WERI-Rb-1 (cell line): ENCODE results near the gene NCF2.

Source experiments
- DNase-seq: peaks from one replicate; pipeline ENCODE4 v3.0.0-alpha.2; 2020
- H3K27ac ChIP-seq: fragments of 250-450 bp; sonication (Bioruptor Pico); 2 replicates; pipeline ENCODE4 v1.5.1; 2020; ENCODE audit warnings: mild to moderate bottlenecking, moderate library complexity
- H3K27me3 ChIP-seq: fragments of 250-450 bp; sonication (Bioruptor Pico); 2 replicates; pipeline ENCODE4 v1.5.1; 2021; ENCODE audit warnings: mild to moderate bottlenecking, low read depth, moderate library complexity; ENCODE audit not compliant: insufficient read depth, severe bottlenecking
- H3K36me3 ChIP-seq: fragments of 250-450 bp; sonication (Bioruptor Pico); 2 replicates; pipeline ENCODE4 v1.5.1; 2020; ENCODE audit warnings: mild to moderate bottlenecking, moderate library complexity
- H3K4me3 ChIP-seq: 2 replicates; pipeline ENCODE4 v1.5.1; 2011; ENCODE audit warnings: low read depth, mild to moderate bottlenecking, control low read depth, low read length
- H3K9me3 ChIP-seq: fragments of 250-450 bp; sonication (Bioruptor Pico); 2 replicates; pipeline ENCODE4 v1.5.1; 2021; ENCODE audit warnings: mild to moderate bottlenecking, moderate library complexity; ENCODE audit not compliant: severe bottlenecking
- TF ChIP-seq, protein P1 (sequence below): IDR thresholded peaks from 2 replicates; pipeline ENCODE4 v1.5.1; 2011; ENCODE audit warnings: low read depth, mild to moderate bottlenecking, control low read depth, inconsistent platforms, low read length

The NCF2 gene

GRCh38 chr1:183517401-183517800 is 72.9 kb downstream of the NCF2 start:
- no peak for DNase-seq
- no peaks in the 10 kb centered on the region for H3K9me3 ChIP-seq
- no peak overlapping the region for H3K4me3 ChIP-seq
- H3K27ac ChIP-seq, result no peak overlapping the region
- H3K36me3 ChIP-seq, result peaks cover 22% of the 10 kb centered on the region
- H3K27me3 ChIP-seq, result no peaks in the 10 kb centered on the region
- TF ChIP-seq, protein P1, sequence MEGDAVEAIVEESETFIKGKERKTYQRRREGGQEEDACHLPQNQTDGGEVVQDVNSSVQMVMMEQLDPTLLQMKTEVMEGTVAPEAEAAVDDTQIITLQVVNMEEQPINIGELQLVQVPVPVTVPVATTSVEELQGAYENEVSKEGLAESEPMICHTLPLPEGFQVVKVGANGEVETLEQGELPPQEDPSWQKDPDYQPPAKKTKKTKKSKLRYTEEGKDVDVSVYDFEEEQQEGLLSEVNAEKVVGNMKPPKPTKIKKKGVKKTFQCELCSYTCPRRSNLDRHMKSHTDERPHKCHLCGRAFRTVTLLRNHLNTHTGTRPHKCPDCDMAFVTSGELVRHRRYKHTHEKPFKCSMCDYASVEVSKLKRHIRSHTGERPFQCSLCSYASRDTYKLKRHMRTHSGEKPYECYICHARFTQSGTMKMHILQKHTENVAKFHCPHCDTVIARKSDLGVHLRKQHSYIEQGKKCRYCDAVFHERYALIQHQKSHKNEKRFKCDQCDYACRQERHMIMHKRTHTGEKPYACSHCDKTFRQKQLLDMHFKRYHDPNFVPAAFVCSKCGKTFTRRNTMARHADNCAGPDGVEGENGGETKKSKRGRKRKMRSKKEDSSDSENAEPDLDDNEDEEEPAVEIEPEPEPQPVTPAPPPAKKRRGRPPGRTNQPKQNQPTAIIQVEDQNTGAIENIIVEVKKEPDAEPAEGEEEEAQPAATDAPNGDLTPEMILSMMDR, result no peak

GRCh38 chr1:183516725-183517124 is 73.5 kb downstream of the NCF2 start:
- DNase-seq, result no peak
- Histone ChIP-seq H3K27me3 (no peaks in the 10 kb centered on the region), H3K4me3 (no peak overlapping the region), H3K9me3 (no peaks in the 10 kb centered on the region), H3K27ac (no peak overlapping the region), H3K36me3 (peaks cover 22% of the 10 kb centered on the region)
- TF ChIP-seq, protein P1, result no peak

- DNase-seq, result peak; percentile 9
- Histone ChIP-seq H3K27ac (no peak overlapping the region), H3K36me3 (peaks cover 18% of the 10 kb centered on the region), H3K9me3 (no peaks in the 10 kb centered on the region), H3K4me3 (no peak overlapping the region), H3K27me3 (no peaks in the 10 kb centered on the region)
- TF ChIP-seq, protein P1, result no peak
Observed at GRCh38 chr1:183515002-183515689, 75.1 kb downstream of the NCF2 start.

DNA sequence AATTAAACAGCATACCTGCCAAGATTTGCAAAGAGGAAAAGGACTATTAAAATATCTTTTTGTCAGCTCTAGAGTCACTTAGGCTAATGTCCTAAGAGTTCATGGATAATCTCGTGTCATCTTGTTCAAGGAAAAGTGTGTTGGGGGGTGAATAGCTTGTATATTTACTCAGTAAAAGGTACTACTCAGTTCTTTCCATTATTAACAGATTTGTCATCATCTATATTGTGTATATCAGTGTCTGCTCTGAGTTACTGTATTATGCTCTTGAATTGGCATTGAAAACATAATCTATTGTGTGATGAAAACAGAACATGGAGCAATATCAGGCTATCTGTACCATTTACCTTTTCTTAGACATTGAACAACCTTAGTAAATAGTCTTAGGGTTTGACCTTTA is 76.0 kb downstream of the NCF2 start:
- no peaks in the 10 kb centered on the region for H3K27me3 ChIP-seq
- TF ChIP-seq, protein P1, result no peak
- H3K36me3 ChIP-seq, result peaks cover 16% of the 10 kb centered on the region
- no peaks in the 10 kb centered on the region for H3K9me3 ChIP-seq
- no peak for DNase-seq
- H3K27ac ChIP-seq, result no peak overlapping the region
- H3K4me3 ChIP-seq, result no peak overlapping the region

- TF ChIP-seq, protein P1, result no peak
- H3K27ac ChIP-seq, result no peak overlapping the region
- H3K4me3 ChIP-seq, result no peak overlapping the region
- H3K9me3 ChIP-seq, result no peaks in the 10 kb centered on the region
- no peak for DNase-seq
- no peaks in the 10 kb centered on the region for H3K27me3 ChIP-seq
- H3K36me3 ChIP-seq, result peaks cover under 1% of the 10 kb centered on the region
Observed at GRCh38 chr1:183512450-183512849, 77.8 kb downstream of the NCF2 start.

DNA sequence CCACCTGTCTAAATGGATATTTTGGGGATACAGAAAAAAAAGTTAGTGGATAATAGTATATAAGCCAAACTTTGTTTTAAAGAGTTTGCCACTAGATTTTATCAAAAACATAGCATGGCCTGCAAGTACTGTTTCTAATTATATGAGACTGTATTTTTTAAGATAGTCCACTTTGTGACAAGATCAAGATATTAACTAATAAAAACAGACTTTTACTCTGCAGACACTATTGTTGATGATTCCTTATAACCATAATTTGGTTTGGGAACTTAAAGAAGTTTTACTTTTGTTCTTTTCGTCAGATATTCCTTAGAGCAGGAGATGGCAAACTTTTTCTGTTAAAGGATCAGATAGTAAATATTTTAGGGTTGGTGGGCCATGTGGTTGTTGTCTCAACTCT is 81.6 kb downstream of the NCF2 start:
- no peaks in the 10 kb centered on the region for H3K9me3 ChIP-seq
- TF ChIP-seq, protein P1, result no peak
- no peak for DNase-seq

More for the DNA sequence above, 81.6 kb downstream of the NCF2 start:
- H3K4me3 ChIP-seq, result no peak overlapping the region
- H3K36me3 ChIP-seq, result no peaks in the 10 kb centered on the region
- no peaks in the 10 kb centered on the region for H3K27me3 ChIP-seq
- no peak overlapping the region for H3K27ac ChIP-seq
